Fibroblast of skin of right biceps (primary cell): ENCODE results near the gene BCL7C.

Experiments used
- DNase-seq: peaks from one replicate; pipeline ENCODE4 v3.0.0-alpha.2; 2013

Gene BCL7C

GRCh38 chr16:30922420-30922959 lies 28.6 kb upstream of the BCL7C start:
- peak; percentile 100 for DNase-seq

DNA sequence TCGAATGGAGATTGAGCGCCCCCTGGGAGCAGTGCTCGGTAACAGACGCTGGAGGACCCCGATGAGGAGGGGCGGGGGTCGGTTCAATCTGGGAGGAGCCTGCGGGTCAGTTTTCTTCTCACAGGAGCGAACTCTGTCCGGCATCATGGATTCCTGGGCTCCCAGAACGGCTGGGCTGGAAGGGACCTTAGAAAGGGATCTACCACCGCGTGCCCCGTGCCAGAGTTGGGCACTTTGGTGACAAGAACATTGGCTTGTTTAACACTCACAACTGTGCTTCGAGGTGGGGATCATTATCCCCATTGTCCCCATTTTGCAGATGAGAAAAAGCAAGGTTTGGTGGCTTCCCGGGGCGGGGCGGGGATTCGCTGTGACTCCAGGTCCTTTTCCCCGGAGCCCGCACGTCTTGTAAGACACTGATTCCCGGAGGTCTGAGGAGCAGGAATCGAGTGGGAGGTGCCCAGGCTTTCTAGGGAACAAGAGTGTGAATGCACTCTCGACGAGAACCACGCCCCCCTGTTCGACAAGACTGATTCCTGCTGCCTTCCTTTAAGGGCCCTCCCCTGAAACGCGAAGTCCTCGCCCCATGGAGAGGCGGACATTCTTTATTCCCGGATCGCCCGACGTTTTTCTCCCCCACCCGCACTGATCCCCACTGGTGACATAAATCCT lies 28.0 kb upstream of the BCL7C start:
- DNase-seq, result peak; percentile 87

GRCh38 chr16:30921459-30921747 lies 27.5 kb upstream of the BCL7C start:
- DNase-seq, result no peak

DNA sequence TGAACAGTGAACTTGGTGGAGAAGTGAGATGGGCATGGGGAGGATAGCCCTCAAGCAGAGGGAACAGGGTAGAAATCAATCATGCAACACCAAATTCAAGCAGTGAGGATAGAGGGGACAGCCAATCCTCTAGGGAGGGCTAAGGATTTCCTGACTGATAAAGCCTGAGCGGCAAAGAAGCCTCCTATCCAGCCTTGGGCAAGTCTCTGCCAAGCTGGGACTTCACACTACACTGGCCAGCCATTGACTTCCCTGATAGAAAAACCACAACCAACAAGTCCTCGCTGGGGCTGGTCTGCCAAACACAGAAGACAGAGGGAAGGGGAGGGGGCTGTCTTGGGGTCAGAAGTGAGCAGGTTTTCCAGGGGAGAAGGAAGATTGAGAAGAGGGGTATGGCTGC lies 27.0 kb upstream of the BCL7C start:
- no peak for DNase-seq

DNA sequence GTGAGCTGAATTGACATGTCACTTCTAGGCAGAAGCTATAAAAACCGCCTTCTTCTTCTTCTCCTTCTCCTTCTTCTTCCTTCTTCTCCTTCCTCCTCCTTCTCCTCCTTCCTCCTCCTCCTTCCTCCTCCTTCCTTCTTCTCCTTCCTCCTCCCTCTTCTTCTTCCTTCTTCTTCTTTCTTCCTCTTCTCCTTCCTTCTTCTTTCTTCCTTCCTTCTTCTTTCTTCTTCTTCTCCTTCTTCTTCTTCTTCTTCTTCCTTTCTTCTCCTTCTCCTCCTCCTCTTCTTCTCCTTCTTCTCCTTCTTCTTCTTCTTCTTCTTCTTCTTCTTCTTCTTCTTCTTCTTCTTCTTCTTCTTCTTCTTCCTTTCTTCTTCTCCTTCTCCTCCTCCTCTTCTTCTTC lies 24.7 kb upstream of the BCL7C start:
- DNase-seq, result no peak

- no peak for DNase-seq
Measured at GRCh38 chr16:30914830-30915229, 21.0 kb upstream of the BCL7C start.

GRCh38 chr16:30912794-30913412 lies 19.0 kb upstream of the BCL7C start:
- no peak for DNase-seq

DNA sequence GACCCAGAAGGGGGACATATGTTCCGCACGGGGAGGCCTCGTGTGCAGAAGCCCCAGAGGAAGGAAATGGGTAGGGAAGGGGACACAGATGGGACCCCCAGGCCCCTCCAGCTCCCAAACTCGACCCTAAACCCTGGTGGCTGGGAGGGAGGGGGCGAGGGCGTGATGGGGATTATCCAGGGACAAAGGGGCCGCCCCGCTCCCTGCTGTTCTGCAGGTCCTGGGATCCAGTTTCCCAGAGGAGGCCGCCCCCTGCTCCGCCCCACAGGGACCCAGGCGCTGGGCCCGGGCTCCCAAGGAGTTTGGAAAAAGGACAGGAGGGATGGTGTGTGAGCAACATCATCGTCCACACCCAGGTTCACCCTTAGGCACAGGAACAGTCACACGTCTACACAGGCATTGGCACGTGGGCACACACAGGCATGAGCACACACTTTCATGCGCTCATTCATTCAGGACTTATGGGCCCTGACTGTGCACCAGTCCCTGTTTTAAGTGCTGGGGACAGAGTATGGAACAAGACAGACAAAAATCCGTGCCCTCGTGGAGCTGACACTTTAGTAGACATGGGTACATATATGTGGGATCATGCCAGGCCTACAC lies 16.7 kb upstream of the BCL7C start:
- no peak for DNase-seq

GRCh38 chr16:30907064-30907463 lies 13.2 kb upstream of the BCL7C start:
- DNase-seq, result no peak

GRCh38 chr16:30904114-30904780 lies 10.4 kb upstream of the BCL7C start:
- no peak for DNase-seq

DNA sequence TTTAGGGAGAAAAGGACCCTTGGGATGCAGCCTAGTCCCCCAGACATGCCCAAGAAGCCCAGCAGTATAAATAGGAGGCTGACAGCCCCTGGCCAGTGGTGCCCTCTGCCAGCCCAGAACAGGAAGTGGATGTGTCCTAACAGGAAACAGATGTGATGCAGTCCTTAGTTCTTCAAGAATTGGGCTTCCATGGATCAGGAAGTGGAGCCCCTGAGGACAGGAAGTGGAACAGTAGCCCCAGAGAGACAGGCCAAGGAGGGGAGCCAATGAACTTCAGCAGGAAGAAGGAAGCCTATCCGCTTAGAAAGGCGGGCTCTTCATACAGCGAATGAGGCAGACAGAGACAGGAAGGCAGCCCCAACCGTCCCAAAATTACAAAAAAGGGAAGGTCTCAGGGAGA lies 9.7 kb upstream of the BCL7C start:
- DNase-seq, result peak; percentile 37

DNA sequence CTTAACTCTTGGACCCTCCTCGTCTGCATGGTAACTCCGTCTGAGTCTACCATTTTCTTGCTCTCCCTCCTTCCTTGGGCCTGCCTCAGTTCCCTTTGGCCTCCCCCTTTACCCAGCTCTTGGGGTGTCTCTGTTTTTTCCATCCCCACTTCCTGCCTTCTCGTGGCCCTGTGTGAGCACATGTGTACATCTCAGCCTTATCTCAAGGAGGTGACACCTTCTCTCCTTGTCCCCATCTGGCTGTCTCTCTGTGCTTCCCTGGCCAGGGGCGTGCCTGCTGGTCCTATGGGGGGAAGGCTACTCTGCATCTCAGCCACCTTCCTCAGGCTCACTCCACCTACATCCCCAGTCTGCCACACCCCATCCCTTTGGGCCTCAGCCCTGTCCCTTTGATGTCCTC lies 9.1 kb upstream of the BCL7C start:
- no peak for DNase-seq

DNA sequence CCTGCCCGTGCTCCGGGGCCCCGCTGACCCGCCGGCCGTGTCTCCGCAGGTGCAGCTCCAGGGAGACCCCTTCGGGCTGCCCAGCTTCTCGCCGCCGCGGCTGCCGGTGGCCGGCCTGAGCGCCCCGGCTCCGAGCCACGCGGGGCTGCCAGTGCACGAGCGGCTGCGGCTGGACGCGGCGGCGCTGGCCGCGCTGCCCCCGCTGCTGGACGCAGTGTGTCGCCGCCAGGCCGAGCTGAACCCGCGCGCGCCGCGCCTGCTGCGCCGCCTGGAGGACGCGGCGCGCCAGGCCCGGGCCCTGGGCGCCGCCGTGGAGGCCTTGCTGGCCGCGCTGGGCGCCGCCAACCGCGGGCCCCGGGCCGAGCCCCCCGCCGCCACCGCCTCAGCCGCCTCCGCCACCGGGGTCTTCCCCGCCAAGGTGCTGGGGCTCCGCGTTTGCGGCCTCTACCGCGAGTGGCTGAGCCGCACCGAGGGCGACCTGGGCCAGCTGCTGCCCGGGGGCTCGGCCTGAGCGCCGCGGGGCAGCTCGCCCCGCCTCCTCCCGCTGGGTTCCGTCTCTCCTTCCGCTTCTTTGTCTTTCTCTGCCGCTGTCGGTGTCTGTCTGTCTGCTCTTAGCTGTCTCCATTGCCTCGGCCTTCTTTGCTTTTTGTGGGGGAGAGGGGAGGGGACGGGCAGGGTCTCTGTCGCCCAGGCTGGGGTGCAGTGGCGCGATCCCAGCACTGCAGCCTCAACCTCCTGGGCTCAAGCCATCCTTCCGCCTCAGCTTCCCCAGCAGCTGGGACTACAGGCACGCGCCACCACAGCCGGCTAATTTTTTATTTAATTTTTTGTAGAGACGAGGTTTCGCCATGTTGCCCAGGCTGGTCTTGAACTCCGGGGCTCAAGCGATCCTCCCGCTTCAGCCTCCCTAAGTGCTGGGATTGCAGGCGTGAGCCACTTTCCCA lies 8.4 kb upstream of the BCL7C start:
- peak; percentile 67 for DNase-seq

- no peak for DNase-seq
Measured at GRCh38 chr16:30901201-30902028, 7.5 kb upstream of the BCL7C start.

DNA sequence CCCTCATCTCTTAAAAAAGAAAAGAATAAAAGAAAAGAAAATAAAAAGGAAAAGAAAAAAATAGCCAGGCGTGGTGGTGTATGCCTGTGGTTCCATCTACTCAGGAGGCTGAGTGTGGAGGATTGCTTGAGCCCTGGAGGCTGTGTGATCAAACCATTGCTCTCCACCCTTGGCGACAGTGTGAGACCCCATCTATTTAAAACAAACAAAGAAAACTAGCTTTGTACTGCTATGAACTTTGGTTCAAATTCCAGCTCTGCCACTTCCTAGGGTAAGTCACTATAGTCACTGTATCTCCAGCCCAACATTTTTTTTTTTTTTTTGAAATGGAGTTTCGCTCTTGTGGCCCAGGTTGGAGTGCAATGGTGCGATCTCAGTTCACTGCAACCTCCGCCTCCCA lies 6.7 kb upstream of the BCL7C start:
- no peak for DNase-seq

DNA sequence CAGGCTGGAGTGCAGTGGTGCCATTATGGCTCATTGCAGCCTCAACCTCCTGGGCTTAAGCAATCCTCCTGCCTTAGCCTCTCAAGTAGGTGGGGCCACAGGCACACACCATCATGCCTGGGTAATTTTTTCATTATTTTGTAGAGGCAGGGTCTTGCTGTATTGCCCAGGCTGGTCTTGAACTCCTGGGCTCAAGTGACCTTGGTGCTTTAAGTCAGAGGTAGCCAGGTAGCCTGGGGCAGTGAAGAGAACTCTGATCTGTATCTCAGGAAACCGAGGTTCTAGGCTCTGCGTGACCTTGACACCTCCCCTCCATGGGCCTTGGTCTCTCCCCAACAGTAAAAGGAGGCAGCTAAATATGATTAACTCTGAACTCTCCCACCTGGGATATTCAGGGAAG lies 5.9 kb upstream of the BCL7C start:
- DNase-seq, result no peak

DNA sequence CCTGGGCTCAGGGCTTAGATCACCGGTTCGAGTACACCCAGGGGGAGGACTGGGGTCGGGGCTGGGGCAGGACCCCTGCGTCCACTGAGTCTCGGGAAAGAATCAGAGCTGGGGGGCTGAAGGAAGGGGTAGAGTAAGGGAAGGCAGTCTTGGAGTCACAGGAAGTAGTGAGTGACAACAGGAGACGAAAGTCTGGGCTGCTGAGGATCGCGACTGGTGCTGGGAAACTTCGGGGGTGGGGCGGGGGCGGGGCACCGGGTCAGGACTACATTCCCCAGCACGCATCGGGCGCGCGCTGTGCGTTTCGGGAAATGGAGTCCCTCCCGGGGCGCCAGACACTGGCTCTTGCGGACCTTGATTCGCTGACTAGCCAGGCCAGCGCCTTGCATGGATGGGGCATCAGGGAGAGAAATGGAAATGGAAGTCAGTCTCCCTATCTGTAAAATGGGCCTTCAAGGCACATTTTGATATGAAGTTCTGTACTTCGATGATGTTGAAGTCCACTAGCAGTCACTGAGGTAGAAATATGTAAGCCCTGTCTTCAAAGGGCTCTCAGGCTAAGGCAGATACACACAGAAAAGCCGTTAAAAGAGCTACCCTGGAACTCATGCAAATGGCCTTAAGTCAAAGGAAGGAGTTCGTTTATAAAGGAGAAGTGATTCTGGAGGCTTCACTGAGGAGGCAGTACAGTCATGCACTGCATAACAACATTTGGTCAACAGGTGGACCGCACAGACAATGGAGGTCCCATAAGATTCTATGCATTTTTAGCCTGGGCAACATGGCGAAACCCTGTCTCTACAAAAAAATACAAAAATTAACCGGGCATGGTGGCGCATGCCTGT lies 3.2 kb upstream of the BCL7C start:
- DNase-seq, result peak; percentile 95

- peak; percentile 96 for DNase-seq
Measured at GRCh38 chr16:30896261-30896888, 2.5 kb upstream of the BCL7C start, which contains the start of gene CTF1. TSS of gene CTF1 (plus strand) at chr16:30896614. CDS start at chr16:30896644, 30 bp downstream.

DNA sequence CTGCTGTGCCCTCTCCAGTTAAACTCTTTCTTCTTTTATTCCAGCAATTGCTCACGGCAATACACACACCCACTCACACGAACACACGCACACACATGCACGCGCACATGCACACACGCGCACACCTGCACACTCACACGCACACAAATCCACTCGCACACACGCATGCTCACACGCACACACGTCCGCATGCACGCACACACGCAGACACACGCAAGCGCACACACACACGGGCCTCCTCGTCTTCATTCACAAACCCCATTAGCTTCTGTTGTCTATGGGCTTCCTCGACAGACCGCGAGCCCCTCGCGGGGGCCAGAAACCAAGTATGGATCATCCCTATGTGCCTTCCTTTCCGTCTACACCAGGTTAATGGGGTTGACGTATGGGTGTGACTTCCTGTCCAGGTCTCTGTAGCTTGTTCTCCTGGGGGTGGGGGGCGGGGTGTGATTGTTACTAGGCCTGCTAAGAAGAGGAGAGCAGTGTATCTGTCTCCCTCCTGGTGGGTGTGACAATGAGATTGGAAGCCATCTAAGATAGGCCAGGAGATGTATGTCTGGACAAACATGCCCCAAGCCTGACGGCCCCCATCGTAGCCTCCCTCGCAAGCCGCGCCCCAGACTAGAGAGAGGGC lies 1.9 kb upstream of the BCL7C start:
- peak; percentile 80 for DNase-seq
